ENCODE data around the gene NRG2.

- TF ChIP-seq CTCF (conservative IDR thresholded peaks at IDR 0.05; ENCODE audit: low read depth, low read length) = no peak
- TF ChIP-seq EZH2 (IDR thresholded peaks at IDR 0.05; ENCODE audit: borderline replicate concordance, low read depth, low read length, poor library complexity, severe bottlenecking) = no peak
Measured at GRCh38 chr5:139889410-139889809, 153.7 kb downstream of the NRG2 start.
